TTC549 (cell line): Measurements from ENCODE around the gene CYTH4.

Source experiments
- FAIRE-seq: peaks from 2 replicates; lab custom pipeline; 2012; peaks lifted over from hg19 to GRCh38; lab: Jason Lieb, UNC

Gene CYTH4

DNA sequence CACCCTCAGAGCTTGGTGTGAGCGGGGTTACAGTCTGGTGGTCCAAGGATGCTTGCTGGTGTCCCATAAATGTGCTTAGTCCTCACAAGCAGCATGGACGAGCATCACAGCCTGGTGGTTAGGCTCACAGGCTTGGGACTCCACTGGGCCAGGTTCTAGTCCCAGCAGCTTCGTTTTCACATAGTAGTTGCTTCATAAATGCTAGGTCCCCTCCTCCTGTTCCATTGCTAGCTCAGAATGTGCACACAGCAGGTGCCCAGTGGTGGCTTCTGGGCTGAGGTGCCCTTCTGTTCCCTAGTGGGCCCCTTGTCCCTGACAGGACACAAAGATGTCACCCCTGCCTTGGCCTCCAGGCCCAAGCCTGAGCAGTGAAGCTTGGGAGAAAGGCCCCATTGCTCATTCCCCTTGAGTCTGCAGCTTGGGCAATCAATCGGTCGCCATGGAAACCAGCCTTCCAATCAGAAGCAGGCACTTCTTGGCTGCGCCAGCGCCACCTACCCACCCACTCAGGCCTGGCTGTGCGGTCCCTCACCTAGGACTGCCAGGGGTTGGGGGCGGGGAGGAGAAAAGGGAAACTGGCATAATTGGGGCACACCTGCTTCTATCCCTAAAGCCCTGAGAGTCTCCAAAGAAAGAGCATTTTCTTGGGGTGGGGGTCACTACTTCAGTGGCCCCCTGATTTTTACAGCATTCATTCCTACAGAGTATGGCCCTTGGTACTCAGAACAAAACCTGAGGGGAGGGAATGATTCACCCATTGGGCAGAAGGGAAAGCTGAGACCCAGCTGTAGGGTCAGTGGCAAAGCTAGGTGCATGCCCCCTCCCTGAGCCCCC, 48.1 kb downstream of the CYTH4 start:
- no peak for FAIRE-seq

DNA sequence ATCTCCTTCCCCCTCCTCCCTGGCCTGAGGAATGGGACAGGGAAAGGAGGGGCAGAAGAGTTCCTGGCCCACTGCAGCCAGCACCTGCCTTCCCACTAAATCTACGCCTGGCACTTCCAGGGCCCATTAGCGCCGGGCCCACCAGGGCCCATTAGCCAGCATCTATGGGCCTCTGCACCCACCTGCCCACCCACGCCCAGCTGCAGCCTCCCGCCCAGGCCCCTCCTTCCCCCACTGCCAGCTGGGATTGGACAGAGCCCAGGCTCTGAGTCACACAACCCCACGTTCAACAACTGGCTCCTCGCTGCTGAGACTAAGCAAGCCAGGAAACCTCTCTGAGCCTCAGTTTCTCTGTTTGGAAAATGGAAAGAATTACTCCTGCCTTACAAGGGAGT, 48.7 kb downstream of the CYTH4 start:
- no peak for FAIRE-seq

GRCh38 chr22:37331856-37332536, 49.7 kb downstream of the CYTH4 start:
- FAIRE-seq = no peak

DNA sequence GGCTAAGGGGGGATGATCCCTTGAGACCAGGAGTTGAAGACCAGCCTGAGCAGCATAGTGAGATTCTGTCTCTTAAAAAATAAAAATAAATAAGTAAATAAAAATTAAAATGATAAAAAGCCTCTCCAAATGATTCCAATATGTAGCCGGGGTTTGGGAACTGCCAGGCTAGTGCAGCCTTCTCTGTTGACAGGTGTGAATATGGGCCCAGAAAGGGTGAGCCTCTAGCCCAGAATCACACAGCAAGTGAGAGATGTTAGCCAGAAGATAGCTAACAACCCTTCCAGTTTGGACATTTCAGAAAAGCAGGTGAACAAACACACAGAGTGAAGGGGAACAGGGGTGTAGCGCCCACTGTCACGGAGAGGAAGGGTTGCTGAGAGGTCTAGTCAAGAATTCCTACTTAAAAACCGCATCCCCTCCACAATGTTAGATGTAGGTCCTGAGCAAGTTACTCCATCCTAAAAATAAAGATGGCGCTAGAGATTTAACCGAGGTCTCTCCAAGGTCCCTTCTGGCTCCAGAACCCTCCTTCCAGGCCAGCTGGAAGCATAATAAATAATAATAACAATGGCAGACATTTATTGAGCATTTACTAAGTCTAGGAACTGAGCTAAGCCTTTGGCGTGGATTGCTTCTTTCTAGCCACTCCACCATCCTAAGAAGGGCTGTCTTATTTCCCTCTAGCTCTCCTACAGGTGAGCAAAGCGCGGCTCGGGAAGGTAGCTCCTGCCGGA, 51.6 kb downstream of the CYTH4 start:
- FAIRE-seq = no peak

DNA sequence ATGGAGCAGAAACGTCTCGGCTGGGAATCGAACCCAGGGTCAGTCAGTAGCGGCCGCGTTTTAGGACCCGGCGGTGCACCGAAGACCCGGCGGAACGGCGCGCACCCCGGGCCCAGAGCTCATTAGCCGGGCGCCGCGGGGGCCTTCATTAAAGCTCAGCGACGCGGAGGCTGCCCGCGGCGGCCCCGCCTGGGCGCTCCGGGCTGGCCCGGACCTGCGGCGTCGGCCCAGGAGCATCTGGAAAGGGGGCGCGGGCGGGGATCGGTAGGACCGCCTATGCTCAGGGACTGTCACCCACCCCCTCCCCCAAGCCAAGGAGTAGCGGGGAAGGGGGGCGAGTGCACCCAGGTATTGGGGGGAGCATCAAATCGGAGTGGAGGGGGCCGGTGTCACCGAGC, 52.2 kb downstream of the CYTH4 start:
- no peak for FAIRE-seq

DNA sequence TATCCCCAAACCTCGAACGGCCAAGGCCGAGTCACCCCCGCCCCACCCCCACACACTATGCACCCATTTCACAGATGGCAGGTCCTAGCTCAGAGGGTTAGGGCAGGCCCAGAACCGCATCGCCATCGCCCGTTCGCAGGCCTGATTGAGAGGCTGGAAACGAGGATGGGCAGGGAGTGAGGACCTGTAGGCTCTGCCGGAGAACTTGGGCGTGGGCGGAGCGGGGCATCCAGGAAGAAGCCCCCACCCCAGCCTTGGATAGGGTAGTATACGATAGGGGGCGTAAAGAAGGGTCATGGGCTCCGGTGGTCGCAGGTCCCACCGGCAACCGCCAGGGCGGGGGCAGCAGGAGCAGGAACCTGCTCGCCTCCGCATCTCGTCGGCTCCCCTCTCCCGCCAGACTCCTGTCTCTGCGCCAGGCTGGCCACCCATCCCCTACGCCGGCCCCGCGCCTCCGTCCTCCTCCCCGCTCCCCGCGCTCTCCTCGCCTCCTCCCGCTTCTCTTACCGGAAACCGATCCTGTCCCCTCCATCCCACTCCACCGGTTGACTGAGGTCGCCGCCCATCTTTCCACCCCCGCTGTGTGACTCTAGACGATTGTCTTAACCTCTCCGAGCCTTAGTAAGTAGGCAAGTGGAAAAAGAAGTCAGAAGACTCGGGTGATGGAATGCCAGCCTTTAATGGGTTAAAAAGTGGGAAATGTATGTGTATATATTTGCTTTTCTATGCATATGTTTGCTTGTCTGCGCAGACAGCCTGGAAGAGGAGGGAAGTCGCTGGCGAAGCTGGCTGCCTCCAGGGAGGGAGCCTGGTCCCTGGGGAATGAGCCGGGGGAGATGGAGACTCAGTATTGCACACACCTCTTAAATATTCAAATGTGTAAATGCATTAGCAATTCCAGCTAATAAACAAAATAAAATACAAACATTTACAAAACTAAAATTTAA, 52.8 kb downstream of the CYTH4 start:
- FAIRE-seq = no peak

DNA sequence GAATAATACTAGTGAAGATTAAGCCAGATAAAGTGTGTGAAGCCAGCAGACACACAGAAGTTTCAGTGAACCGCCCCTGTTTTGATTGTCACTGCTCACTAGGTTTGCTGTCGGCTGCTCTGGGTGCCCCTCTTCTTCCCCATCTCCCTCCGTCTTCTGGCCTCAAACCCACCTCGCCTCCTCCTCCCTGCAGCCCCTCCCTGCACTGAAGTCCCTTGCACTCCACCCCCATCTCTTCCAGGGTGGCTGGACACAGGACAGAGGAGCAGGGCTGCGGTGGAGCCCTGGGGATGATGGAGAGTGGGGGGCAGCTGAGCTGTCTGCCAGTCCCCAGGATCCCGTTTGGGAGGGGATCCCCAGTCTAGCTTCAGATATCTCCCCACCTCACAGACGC, 53.5 kb downstream of the CYTH4 start:
- no peak for FAIRE-seq

DNA sequence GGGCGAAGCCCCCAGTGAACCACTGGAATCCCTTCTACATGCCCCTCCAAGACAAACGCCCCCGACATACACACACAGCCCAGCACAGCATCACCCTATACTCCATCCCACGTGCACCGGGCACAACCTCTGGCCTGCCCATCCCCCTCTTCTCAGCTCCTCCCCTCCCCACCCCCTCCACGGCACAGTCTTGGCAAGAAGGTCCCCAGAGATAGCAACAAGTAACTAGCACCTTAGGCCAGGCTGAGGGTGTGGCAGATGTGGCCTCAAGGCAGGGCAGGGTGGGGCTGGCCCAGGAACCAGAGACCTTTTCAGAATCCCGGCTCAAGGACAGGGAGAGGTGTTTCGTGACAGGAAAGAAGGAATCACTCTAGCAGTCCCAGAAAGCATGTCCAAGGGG, 54.3 kb downstream of the CYTH4 start:
- no peak for FAIRE-seq

- no peak for FAIRE-seq
Observed at GRCh38 chr22:37337204-37337943, 55.1 kb downstream of the CYTH4 start.

DNA sequence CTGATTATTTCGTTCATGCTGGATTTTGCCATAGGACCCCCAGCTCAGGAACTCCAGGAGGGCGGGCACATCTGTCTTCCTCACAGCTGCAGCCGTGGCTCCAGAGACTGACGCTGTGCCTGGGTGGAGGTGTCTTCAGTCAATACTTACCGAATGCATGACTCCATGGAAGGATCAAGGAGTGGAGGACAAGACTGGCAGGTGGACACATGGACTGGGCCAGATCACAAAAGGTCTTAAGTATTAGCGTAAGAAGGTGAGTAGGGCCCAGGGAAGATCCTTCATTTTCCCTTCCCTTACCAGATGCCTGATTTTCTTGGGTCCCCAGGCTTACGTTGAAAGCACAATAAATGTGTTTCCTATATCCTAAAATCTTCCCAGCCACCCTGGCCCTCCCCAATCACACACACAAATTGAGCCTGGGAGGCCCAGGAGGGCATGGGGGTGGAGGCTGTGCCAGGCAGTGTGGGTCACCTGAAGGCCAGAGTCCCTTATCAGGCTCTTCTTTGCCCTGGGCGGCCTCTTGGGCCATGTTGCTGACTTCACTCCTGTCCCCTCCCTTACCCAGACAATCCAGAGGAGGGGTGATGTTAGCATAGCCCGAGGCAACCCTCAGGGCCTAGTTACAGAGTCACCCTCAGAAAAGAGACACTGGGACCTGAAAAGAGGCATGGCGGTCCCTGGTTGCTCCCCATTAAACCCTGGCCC, 56.4 kb downstream of the CYTH4 start:
- no peak for FAIRE-seq

DNA sequence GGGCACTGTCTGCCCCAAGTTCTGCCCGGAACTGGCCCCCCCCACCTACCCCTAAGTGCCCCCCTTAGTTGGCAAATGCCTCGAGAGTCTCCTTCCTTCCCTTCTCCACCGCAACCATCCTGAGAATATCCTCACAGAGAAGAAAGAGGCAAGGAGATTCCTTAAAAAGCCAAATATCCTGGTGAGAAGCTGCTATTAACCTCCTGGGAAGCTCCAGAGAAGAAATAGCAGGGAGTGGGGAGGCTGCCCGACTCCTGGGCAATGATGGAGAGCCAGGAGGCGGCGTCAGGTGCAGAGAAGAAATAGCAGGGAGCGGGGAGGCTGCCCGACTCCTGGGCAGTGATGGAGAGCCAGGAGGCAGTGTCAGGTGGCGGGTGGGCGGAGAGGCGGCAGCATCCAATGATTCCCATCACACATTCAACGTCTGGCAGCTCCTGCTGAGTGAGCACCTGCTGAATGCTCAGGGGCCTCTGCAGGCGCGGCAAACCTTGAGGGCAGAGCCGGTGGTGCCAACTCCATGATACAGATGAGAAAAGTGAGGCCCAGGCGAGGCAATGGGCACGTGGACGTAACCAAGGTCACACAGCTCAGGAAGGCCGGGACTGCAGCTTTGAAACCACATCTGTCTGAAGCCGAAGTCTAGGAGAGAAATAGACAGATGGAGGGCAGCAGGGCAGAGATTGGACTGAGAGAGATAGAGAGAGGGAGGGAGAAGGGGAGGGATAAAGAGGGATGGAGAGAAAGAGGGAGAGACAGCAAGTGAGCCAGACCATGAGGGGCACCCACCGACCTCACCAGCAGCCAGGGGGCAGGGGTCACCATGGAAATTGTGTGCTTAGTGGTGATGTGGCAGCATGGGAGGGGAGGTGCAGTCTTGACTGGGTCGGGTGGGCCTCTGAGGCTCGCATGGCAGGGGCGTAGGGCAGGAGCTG, 58.3 kb downstream of the CYTH4 start:
- no peak for FAIRE-seq

- no peak for FAIRE-seq
Observed at GRCh38 chr22:37342065-37342464, 59.8 kb downstream of the CYTH4 start.

DNA sequence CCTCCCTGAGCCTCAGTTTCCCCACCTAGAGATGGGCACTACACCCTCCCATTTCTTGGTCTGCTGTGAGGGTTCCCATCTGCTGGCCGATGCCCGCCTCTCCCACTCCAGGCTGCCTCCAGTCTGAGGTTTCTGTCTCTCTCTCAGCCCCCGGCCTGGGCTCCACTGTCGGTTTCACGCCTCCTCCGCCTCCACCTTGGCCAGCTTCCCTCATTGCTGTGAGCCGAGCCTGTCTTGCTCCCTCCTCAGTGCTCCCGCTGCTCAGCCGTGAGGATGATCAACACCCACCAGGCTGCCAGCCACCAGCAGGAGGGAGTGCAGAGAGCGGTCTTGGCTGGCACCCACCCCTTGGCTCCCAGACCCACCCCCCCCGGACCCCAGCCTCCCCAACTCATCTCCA, 61.0 kb downstream of the CYTH4 start:
- FAIRE-seq = no peak

DNA sequence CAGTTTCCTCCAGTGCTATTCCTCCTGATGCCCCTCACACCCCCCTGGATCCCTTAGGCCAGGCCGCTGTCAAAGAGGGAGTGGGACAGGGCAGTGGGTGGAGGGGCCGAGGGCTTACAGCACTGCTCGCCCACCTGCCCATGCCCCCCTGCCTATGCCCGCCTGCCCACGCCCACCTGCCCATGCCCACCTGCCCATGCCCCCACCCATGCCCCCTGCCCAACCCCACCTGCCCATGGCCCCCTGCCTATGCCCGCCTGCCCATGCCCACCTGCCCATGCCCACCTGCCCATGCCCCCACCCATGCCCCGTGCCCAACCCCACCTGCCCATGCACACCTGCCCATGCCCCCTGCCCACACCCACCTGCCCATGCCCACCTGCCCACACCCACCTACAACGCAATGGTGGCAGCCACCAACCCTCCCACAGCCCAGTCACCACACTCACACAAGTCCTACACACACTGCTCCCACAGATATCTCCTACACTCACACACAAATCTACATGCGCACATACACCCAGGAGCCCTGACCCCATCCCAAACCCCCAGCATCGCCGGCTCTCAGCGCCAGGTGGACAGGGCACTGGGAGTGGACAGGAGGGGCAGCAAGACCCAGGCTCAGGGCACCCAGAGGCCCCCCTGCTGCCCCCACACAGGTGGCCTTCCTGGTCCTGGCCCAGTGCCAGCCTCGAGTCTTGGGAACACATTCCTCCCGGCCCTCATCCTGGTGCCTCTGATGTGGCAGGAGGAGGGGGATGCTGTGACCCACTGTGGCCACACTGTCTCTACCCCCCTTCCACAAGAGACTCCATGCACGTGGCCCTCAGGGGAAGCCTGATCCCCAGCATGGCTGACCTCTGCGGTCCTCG, 61.8 kb downstream of the CYTH4 start:
- FAIRE-seq = no peak

DNA sequence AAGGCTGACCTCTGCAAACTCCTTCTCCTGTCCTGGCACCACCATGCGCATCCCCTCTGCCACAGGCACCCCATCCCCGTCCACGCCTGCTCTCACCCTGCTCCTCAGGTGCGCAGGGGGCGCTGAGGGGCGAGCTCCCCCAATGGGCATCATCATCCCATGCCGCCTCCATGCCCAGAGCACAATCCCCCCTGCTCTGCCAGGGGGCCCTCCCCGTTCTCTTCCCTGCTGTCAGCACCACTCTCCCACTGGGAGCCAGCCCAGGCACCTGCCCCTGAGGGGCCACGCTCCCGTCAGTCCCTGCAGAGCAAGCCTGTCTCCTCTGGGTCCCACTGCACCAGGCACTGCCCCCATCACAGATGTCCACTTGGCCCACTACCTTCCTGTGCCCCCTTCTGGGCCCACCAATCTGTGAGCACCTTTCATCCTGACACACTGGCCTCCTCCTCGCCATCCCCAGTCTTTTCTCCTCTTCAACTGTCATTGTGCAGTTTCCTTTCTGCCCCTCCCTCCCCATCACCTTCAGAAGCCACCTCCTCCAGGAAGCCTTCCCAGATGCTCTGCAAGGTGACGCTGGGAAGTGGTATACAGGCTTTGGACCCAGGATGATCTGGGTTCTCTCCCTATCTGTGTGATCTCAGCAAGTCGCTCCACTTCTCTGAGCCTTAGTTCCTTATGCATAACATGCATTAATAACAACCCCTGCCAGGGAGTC, 62.6 kb downstream of the CYTH4 start:
- no peak for FAIRE-seq

- no peak for FAIRE-seq
Observed at GRCh38 chr22:37345863-37346504, 63.7 kb downstream of the CYTH4 start.

DNA sequence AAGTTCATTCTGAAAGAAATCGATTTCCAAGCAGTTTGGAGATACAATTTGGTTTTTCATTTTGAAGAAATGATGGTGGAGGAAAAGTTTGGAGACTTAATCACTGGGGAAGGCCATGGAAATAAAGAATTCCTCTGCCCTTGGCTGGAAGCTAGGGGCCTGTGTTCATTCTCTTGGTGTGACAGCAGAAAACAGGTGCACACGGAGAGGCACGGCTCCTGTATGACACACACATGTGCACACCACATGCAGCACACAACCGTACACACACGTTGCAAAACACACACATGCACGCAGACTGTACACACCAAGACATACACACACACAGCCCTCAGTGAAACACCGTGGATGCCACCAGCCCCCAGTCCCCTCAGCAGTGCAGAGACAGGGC, 64.2 kb downstream of the CYTH4 start:
- FAIRE-seq = no peak
